Measurements from ENCODE around the gene R3HDM2. TPM values are rescaled to one million over a fixed set of nuclear protein-coding genes. Genes with fewer than 3 reads are reported as not detected.

Gene R3HDM2
- total RNA-seq, 2 donors from 2014 or later, result 82.7 to 116 TPM

DNA sequence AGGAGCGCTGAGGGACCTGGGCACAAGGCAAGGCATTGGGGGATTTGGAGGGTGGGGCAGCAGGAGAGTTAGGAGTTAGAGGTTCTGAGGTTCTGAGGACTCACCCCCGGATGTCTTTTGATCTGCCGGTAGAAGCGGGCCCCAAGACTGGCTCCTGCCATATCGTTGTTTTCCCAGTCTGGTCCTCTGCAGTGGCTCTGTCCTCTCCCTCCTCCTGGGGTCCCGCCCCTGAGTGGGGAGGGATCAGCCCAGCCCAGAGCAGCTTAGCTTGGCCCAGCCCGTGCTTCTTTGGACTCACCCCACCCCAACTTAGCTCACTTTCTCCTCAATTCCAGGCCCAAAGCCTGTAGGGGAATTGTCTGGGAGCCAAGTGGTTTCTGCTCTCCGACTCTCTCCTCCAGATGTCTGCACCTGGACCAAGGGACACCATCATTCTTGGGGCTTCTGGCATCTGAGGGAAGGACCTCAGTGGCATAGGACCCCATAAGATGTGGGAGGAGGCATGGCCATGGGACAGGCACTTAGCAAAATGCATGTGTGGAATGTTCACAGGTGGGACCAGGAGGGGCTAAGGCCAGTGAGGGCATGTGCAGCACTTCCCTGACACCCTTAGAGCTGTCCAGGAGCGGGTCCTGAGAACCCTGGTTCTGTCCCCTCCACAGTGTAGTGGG lies 193.8 kb downstream of the R3HDM2 start:
- H3K9me3 ChIP-seq (ENCODE audit: control insufficient read depth, low read length), result no peaks in the 10 kb centered on the region
- H3K4me1 ChIP-seq (ENCODE audit: control insufficient read depth, insufficient read depth, low read length), result peaks cover 6% of the 10 kb centered on the region
- Mint-ChIP-seq H3K4me3 (no peak overlapping the region), H3K4me1 (peaks cover 22% of the 10 kb centered on the region), H3K27me3 (ENCODE audit: insufficient read depth) (peaks cover 74% of the 10 kb centered on the region), H3K36me3 (ENCODE audit: low read depth) (peaks cover 25% of the 10 kb centered on the region), H3K27ac (no peak overlapping the region), H3K9me3 (no peaks in the 10 kb centered on the region)
- H3K36me3 ChIP-seq (ENCODE audit: control insufficient read depth, insufficient read depth, low read length), result peaks cover 27% of the 10 kb centered on the region
- no peak overlapping the region for H3K27ac ChIP-seq (ENCODE audit: low read depth, low read length)
- H3K27me3 ChIP-seq (ENCODE audit: control insufficient read depth, insufficient read depth, low read length, poor library complexity, severe bottlenecking), result peaks cover 79% of the 10 kb centered on the region
- no peak overlapping the region for H3K4me3 ChIP-seq (ENCODE audit: low read length)
- DNase-seq, result peak; percentile 78
- H3K9ac ChIP-seq (ENCODE audit: extremely low read depth, low read length, poor library complexity, severe bottlenecking), result no peak overlapping the region
- TF ChIP-seq CTCF (conservative IDR thresholded peaks at IDR 0.05), result no peak
- WGBS, 2 experiments (ENCODE audit: insufficient coverage in 1 of 2, insufficient read length in 1 of 2), result 48 to 51% methylated on average over 4 to 9 of the region's 9 CpGs

GRCh38 chr12:57236201-57236924 lies 194.5 kb downstream of the R3HDM2 start:
- H3K27me3 Mint-ChIP-seq (ENCODE audit: insufficient read depth), result peaks cover 67% of the 10 kb centered on the region
- Histone ChIP-seq H3K36me3 (ENCODE audit: control insufficient read depth, insufficient read depth, low read length) (peaks cover 34% of the 10 kb centered on the region), H3K4me1 (ENCODE audit: control insufficient read depth, insufficient read depth, low read length) (peaks cover 6% of the 10 kb centered on the region), H3K27me3 (ENCODE audit: control insufficient read depth, insufficient read depth, low read length, poor library complexity, severe bottlenecking) (peaks cover 72% of the 10 kb centered on the region), H3K27ac (ENCODE audit: low read depth, low read length) (no peak overlapping the region), H3K4me3 (ENCODE audit: low read length) (no peak overlapping the region), H3K9ac (ENCODE audit: extremely low read depth, low read length, poor library complexity, severe bottlenecking) (no peak overlapping the region), H3K9me3 (ENCODE audit: control insufficient read depth, low read length) (no peaks in the 10 kb centered on the region)
- DNase-seq, result peak; percentile 89
- H3K4me3 Mint-ChIP-seq, result no peak overlapping the region
- H3K36me3 Mint-ChIP-seq (ENCODE audit: low read depth), result peaks cover 32% of the 10 kb centered on the region
- no peak for TF ChIP-seq CTCF (conservative IDR thresholded peaks at IDR 0.05)
- no peak overlapping the region for H3K27ac Mint-ChIP-seq
- no peaks in the 10 kb centered on the region for H3K9me3 Mint-ChIP-seq
- WGBS, 2 experiments (ENCODE audit: insufficient coverage in 1 of 2, insufficient read length in 1 of 2), result 53 to 74% methylated on average over 19 to 39 of the region's 40 CpGs
- peaks cover 20% of the 10 kb centered on the region for H3K4me1 Mint-ChIP-seq

DNA sequence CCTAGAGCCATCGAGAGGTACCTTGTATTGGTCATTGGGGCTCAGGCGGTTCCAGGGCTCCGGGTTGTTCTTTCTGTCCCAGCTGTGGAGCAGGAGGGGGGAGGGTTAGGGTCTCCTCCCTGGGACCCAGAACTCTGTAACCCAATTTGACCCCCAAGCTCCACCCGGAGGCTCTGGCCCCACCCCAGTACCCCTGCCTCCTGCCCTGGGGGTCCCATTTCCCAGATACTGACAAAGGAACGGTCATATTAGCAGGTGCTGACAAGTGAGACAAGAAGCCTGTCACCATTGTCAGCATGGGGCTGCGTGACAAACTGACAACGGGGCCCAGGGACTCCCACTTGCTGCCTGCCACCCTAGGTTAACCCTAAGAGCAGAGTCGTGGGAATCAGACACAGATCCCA lies 195.1 kb downstream of the R3HDM2 start:
- Histone ChIP-seq H3K27ac (ENCODE audit: low read depth, low read length) (no peak overlapping the region), H3K9ac (ENCODE audit: extremely low read depth, low read length, poor library complexity, severe bottlenecking) (no peak overlapping the region), H3K27me3 (ENCODE audit: control insufficient read depth, insufficient read depth, low read length, poor library complexity, severe bottlenecking) (peaks cover 66% of the 10 kb centered on the region), H3K9me3 (ENCODE audit: control insufficient read depth, low read length) (no peaks in the 10 kb centered on the region), H3K36me3 (ENCODE audit: control insufficient read depth, insufficient read depth, low read length) (peaks cover 40% of the 10 kb centered on the region), H3K4me1 (ENCODE audit: control insufficient read depth, insufficient read depth, low read length) (peaks cover 11% of the 10 kb centered on the region), H3K4me3 (ENCODE audit: low read length) (no peak overlapping the region)
- peaks cover 34% of the 10 kb centered on the region for H3K36me3 Mint-ChIP-seq (ENCODE audit: low read depth)
- no peak for TF ChIP-seq CTCF (conservative IDR thresholded peaks at IDR 0.05)
- no peak overlapping the region for H3K27ac Mint-ChIP-seq
- no peak for DNase-seq
- H3K9me3 Mint-ChIP-seq, result no peaks in the 10 kb centered on the region
- H3K4me1 Mint-ChIP-seq, result peaks cover 22% of the 10 kb centered on the region
- 80 to 84% methylated on average over 4 to 8 of the region's 8 CpGs for WGBS, 2 experiments (ENCODE audit: insufficient coverage in 1 of 2, insufficient read length in 1 of 2)
- no peak overlapping the region for H3K4me3 Mint-ChIP-seq
- H3K27me3 Mint-ChIP-seq (ENCODE audit: insufficient read depth), result peaks cover 61% of the 10 kb centered on the region
